ENCODE measurements around the gene LRFN4.
A peak's percentile ranks its signal among the peaks of the same experiment; 100 is the strongest.

Gene LRFN4

DNA sequence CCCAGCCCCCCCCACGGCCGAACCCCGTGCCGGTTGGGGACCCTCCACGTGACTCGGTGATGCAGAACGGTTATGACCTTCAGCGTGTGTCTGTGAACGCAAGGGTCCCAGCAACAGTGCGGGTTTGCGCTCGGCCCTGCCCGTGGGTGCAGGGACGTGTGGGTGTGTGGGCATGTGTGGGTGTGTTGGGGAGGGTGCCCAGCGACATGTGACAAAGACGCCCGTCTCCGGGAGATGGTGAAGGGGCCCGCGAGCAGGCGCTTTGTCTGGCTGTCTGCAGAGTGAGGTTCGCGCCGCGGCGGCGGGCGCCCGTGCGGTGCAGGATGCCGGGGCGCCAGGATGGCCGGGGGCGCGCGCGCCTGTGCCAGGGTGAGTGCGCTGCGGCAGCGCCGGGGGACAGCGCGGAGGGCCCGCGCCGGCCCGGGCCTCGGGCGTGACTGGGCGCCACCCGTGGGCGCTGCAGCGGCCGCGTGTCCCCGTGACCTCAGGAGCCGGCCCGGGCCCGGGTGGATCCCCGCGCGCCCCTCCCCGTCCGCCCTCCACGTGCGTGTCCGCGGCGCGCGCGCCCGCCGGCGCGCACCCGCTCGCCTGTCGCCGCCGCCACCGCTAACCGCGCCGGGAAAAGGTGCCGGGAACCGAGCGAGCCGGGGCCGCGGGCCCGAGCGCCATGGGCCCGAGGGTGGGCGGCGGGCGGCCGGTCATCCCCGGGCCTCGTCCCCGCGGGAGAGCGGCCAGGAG is at the start of gene LRFN4:
TSS of gene LRFN4 (plus strand) at position 569 of the 738 bp plus-strand sequence. CDS start 681 bp downstream, outside the sequence.
- TF ChIP-seq, protein P1, sequence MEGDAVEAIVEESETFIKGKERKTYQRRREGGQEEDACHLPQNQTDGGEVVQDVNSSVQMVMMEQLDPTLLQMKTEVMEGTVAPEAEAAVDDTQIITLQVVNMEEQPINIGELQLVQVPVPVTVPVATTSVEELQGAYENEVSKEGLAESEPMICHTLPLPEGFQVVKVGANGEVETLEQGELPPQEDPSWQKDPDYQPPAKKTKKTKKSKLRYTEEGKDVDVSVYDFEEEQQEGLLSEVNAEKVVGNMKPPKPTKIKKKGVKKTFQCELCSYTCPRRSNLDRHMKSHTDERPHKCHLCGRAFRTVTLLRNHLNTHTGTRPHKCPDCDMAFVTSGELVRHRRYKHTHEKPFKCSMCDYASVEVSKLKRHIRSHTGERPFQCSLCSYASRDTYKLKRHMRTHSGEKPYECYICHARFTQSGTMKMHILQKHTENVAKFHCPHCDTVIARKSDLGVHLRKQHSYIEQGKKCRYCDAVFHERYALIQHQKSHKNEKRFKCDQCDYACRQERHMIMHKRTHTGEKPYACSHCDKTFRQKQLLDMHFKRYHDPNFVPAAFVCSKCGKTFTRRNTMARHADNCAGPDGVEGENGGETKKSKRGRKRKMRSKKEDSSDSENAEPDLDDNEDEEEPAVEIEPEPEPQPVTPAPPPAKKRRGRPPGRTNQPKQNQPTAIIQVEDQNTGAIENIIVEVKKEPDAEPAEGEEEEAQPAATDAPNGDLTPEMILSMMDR (IDR thresholded peaks at IDR 0.05; ENCODE audit: low read length, missing control alignments): no peak
- DNase-seq (ENCODE audit: low read depth): no peak
- peak within 1 kb of the TSS; percentile 72 for H3K4me3 ChIP-seq (replicated peaks; ENCODE audit: low read depth, low read length)

DNA sequence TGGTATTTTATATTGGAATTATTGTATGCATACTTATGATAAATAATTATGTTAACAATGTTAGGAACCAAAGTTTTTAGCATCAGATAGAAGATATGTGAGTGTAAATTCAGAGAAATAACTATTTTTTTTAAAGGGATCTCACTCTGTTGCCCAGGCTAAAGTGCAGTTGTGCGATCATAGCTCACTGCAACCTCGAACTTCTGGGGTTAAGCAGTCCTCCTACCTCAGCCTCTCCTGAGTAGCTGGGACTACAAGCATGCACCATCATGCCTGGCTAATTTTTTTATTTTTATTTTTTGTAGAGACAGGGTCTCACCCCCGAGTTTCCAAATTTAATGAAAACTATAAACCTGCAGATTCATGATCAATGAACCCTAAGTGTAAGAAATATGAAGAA is 47.3 kb upstream of the LRFN4 start:
- DNase-seq (ENCODE audit: low read depth): no peak
- H3K4me3 ChIP-seq (replicated peaks; ENCODE audit: low read depth, low read length): no peak overlapping the region
- TF ChIP-seq, protein P1 (IDR thresholded peaks at IDR 0.05; ENCODE audit: low read length, missing control alignments): no peak

DNA sequence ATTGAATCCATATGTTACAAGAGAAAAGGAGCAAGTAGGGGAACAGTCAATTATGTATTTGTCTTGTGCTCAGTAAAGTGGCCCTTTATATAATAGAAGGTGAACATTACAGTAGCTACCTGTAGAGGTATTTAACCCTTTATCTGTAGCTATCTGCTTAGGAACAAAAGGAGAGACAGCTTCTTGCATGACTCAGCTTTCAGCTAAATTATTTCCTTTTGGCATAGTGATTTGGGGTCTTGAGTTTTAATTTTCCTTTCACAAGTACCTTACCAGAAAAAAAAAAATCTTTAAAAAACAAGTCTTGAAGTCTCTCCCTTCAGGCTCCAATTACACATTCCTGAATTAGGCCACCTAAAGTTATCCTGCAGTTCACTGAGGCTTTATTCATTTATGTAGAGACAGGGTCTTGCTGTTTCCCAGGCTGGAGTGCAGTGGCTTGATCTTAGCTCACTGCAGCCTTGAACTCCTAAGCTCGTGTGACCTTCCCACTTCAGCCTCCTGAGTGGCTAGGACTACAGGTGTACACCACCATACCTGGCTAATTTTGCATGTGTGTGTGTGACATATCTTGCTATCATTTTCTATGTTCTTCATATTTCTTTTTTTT is 46.2 kb upstream of the LRFN4 start:
- TF ChIP-seq, protein P1 (IDR thresholded peaks at IDR 0.05; ENCODE audit: low read length, missing control alignments): no peak

DNA sequence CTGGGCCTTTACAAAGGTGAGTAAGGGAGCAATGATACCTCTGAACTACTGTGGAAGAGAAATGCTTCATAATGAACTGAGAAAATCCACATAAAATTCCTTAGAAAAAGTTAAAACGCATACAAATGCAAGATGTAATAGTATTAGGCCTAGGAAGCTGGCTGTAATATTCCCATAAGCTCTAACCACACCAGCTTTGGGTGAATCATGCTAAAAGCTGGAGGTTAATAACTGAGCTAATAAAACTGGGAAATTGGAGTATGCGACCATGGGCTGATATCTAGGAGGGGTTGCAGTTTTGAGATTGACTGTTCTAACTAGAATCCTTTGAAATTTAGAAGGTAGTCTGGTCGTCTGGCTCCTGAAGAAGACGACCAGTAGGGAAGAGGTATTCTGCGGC is 42.2 kb upstream of the LRFN4 start:
- no peak for DNase-seq (ENCODE audit: low read depth)
- TF ChIP-seq, protein P1 (IDR thresholded peaks at IDR 0.05; ENCODE audit: low read length, missing control alignments): no peak
- H3K4me3 ChIP-seq (replicated peaks; ENCODE audit: low read depth, low read length): no peak overlapping the region

More for the DNA sequence above, 46.2 kb upstream of the LRFN4 start:
- DNase-seq (ENCODE audit: low read depth): no peak
- H3K4me3 ChIP-seq (replicated peaks; ENCODE audit: low read depth, low read length): no peak overlapping the region

DNA sequence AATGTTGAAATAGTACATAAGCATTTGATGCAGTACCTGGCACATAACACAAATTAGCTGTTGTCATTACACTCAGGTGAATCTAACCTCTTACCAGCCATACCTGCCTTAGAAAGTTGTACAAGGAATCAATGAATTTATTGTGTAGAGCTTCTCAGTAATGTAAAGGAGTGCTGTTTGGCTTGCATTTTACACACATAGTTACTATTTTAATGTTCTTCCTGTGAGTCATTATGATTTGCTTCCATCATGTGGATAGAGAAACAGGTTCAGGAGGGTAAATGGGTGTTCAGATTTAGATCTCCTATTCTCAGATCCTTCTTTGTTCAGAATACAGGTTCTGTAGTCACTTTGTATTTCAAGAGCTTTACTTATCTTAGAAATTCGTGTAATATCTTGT is 41.2 kb upstream of the LRFN4 start:
- no peak overlapping the region for H3K4me3 ChIP-seq (replicated peaks; ENCODE audit: low read depth, low read length)
- DNase-seq (ENCODE audit: low read depth): no peak
- TF ChIP-seq, protein P1 (IDR thresholded peaks at IDR 0.05; ENCODE audit: low read length, missing control alignments): no peak

DNA sequence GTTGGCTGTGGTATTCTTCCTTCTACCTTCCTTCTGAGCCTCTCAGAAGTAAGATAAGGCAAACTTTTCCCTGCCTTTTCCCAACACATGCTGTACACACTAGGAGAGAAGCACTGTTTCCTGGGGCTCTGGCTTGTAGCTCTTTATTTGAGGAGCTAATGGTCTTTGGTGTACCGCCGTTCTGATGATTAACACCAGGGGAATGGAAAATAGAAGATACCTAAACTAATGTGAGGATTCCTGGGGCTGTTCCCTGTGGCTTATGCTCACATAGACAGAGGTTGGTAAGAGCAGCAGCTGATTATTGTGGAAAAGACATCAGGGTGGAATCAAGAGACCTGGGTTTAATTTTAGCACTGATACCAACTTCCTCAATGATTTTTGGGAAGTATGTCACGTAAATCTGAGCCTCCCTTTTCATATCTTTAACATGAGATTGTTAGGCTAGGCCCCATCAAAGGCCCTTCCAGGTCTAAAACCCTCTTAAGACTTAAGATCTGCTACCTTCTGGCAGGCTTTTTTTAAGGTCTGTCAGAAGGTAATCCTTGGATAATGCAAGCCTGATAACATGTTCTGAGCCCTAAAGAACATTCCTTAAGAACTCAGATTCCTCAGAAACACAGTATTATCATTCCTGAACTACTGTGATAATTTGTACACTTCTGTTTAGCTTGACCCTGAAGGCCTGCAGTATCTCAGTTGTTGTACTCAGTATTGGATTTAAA is 38.5 kb upstream of the LRFN4 start:
- no peak for DNase-seq (ENCODE audit: low read depth)

More for the DNA sequence above, 38.5 kb upstream of the LRFN4 start:
- H3K4me3 ChIP-seq (replicated peaks; ENCODE audit: low read depth, low read length): no peak overlapping the region
- TF ChIP-seq, protein P1 (IDR thresholded peaks at IDR 0.05; ENCODE audit: low read length, missing control alignments): no peak

Measured in fibroblast of pulmonary artery (primary cell).